22Rv1 (cell line): ENCODE data around the gene ANKRD50.

Experiments
- ZFX ChIP-seq: fragments of 450-650 bp; IDR thresholded peaks from 2 replicates; pipeline ENCODE4 v1.6.1; 2017; ENCODE audit warnings: antibody characterized with exemption, borderline replicate concordance
- TF ChIP-seq, protein P1 (sequence below): fragments of 450-650 bp; IDR thresholded peaks from 2 replicates; pipeline ENCODE4 v1.5.1; 2017; ENCODE audit warnings: mild to moderate bottlenecking

DNA sequence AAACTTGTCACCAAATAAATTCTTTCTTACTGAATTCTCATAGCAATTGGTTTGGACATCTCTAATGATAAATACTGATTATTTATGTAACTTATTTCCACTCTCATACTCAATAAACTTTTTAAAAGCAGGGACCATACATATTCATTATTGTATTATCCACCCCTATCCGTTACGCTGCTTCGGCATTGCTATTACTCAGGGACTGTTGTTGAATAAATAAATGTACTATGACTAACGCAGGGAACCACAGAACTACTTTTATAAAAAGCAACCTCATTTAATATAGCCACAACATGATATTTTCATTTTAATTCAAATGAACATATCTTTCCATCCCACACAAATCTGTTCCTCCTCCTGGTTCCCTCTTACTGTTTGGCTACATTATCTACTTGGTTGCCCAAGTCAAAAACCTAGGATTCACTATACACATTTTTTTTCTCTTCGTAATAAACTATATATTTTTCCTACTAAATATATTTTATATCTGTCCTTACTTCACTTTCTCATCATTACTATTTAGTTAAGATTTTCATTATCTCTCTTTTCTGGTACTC, 14.9 kb upstream of the ANKRD50 start:
- TF ChIP-seq, protein P1, sequence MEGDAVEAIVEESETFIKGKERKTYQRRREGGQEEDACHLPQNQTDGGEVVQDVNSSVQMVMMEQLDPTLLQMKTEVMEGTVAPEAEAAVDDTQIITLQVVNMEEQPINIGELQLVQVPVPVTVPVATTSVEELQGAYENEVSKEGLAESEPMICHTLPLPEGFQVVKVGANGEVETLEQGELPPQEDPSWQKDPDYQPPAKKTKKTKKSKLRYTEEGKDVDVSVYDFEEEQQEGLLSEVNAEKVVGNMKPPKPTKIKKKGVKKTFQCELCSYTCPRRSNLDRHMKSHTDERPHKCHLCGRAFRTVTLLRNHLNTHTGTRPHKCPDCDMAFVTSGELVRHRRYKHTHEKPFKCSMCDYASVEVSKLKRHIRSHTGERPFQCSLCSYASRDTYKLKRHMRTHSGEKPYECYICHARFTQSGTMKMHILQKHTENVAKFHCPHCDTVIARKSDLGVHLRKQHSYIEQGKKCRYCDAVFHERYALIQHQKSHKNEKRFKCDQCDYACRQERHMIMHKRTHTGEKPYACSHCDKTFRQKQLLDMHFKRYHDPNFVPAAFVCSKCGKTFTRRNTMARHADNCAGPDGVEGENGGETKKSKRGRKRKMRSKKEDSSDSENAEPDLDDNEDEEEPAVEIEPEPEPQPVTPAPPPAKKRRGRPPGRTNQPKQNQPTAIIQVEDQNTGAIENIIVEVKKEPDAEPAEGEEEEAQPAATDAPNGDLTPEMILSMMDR, result no peak
- TF ChIP-seq ZFX, result no peak
